T-helper 2 cell (primary cell): Measurements from ENCODE around the gene RCL1.
"Not testable (repeated sequence)": the region's sequence is repeated elsewhere in the genome, so short reads cannot be mapped to it uniquely, and the experiment has no call there.

Source experiments
- DNase-seq, 5 experiments: peaks; one replicate each; pipeline versions ENCODE4 v3.0.0 to v3.0.0-alpha.2; 2012 to 2022
- total RNA-seq, 2 donors: gene quantifications; one replicate each; lab custom pipeline; 2026; lab: John Stamatoyannopoulos, UW

Gene RCL1, protein sequence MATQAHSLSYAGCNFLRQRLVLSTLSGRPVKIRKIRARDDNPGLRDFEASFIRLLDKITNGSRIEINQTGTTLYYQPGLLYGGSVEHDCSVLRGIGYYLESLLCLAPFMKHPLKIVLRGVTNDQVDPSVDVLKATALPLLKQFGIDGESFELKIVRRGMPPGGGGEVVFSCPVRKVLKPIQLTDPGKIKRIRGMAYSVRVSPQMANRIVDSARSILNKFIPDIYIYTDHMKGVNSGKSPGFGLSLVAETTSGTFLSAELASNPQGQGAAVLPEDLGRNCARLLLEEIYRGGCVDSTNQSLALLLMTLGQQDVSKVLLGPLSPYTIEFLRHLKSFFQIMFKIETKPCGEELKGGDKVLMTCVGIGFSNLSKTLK
- 20.9 to 34.6 reads per million in 2 donors for total RNA-seq

DNA sequence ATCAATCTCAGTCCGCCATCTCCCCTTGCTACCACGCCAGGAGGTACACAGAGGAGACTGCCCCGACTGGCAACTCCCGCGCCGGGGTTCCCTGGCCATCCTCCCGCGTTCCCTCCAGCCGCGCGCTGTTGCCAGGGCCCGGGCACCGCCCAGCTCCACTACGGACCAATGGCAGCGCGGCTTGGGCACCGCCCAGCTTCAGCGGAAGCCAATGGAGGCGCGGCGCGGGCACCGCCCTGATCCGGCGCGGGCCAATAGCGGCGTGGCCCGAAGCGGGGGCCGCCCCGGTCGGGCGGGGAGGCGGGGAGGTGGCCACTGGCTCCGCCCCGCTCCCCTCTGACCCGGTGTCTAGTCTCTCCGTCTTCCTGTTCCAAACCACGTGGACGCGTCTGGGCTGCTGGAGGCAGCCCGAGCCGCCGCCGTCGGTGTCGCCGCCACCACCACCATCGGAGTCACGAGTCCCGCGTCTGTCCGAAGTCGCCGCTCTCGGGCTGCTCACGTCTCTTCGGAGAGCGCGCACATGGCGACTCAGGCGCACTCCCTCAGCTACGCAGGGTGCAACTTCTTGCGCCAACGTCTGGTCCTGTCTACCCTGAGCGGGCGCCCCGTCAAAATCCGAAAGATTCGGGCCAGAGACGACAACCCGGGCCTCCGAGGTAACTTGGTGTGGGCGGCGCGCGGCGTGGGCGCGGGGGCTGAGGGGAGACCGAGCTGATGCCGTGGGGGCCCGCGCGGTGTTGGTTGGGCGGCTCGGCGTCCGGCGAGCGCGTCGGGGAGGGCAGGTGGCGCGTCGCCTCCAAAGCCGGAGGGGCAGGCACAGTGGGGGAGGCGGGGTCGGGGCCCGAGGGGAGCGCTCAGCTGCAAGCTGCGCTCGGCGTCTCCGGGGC, at the start of gene RCL1:
TSS of gene RCL1 (plus strand) at position 373 of the 887 bp plus-strand sequence. CDS start at position 521, 148 bp downstream.
- DNase-seq = peak; percentile 93 to 98 (median 94)

- DNase-seq = no peak
Measured at GRCh38 chr9:4743131-4743875, 49.4 kb upstream of the RCL1 start.

GRCh38 chr9:4746278-4747030, 46.3 kb upstream of the RCL1 start:
- no peak for DNase-seq

DNA sequence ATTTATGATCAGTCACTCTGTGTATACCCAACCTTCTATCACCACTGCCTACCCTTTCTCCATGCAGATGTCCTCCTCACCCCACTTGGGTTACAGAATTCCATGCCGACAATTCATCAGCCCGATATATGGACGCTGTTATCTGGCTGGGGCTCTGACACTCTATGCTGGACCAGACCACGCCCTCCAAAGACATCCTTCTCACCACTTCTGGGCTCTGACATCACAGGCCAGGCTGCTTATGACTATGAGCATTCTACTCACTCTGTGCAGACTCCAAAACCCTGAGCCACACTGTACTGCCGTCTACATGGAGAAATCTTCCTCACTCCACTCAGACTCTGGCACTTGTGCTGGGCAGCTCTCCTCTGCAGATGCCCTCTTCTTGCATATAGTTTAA, 44.1 kb upstream of the RCL1 start:
- DNase-seq = no peak

- DNase-seq = peak in 1 of 5 experiments; percentile 51
Measured at GRCh38 chr9:4750023-4750673, 42.6 kb upstream of the RCL1 start.

GRCh38 chr9:4754530-4754929, 38.2 kb upstream of the RCL1 start:
- not testable (repeated sequence) for DNase-seq

- no peak for DNase-seq
Measured at GRCh38 chr9:4755026-4755609, 37.6 kb upstream of the RCL1 start.

DNA sequence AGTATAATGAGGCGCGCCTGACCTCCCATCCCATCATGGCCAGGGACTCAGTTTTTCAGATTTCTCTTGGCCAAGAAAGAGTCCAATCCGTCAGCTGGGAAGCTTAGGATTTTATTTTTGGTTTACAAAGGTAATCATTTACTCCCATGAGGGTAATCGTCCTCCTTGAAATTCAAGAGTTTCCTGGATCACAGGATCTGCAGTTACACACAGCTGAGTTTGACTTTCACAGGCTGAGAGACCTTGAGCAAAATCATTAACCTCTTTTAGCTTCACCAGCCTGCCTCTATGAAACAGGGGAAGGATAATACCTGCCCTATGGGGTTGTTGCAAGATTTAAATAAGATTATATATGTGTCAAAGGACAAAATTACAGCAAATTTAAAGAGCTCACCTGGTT, 36.3 kb upstream of the RCL1 start:
- DNase-seq = no peak

DNA sequence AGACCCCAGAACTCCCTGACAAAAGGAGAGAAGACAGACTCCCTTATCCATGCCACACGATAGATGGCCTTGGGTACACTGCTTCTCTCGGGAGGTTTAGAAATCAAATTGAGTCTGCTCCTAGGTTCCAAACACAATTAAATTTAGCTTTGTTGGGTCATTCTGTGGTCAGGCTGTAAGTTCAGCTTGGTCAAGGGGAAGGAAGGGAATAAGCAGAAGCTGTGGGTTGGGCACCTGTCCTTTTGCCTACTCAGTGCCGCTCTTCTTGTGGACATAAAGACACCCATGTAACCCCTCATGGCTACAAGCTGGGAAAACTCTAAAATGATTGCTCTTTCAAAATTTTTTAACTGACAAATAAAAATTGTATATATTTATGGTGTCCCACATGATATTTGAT, 32.6 kb upstream of the RCL1 start:
- DNase-seq = no peak

- DNase-seq = peak; percentile 28 to 89 (median 64)
Measured at GRCh38 chr9:4762108-4762885, 30.4 kb upstream of the RCL1 start.

GRCh38 chr9:4762886-4763541, 29.7 kb upstream of the RCL1 start:
- DNase-seq = no peak

- DNase-seq = no peak
Measured at GRCh38 chr9:4764033-4764432, 28.7 kb upstream of the RCL1 start.

DNA sequence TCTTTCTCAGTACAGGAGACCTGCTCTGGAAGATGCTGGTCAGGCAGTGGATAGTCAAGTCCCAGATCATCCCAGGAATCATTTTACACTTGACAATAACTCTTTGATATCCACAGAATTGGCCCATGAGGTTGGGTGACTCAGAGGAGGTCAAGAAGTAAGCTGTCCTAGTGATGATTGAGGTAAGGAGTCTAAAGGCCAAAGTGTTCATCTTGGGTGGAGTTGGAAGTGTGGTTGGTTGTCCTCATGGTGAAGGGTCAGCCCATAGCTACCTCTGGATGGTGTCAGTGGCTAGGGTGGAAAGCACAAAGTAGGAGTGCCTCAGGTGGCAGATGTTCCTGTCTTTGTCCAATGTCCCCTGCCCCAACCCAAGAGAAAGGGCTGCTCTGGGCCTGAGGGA, 24.1 kb upstream of the RCL1 start:
- DNase-seq = no peak

DNA sequence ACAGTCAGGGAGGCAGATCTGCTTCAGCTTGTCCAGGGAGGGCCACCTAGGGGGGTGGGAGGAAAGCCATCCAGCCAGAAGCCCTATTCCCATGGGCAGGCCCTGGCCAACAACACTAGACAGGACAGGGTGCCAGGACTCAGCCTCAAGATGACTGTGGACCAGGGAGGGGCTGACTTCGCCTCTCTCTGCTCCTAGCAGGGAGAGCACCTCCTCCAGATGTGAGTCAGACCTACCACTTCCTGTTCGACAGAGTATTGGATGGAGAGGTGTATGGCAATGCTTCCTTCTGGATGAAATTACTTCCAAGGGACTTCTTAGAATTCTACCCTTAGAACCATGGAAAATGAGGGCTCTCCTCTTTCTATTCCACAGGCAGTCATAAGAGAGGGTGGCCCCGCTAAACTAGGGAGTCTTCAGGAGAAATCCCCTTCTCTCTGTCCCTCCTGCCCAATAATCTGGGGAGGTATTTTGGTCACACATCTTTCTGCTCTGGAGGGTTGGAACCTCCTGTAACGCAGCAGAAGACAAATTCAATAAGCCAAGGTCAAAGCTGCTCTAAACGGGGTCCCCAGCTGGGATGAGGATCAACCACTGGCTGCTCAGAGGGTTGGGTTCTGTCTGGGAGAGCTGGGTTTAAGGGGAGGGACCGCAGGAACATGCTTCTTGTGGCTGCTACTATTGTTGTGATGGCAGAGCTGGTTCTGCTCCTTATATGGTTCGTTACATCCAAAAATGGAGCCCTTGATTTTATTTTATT, 23.2 kb upstream of the RCL1 start:
- DNase-seq = peak in 1 of 5 experiments; percentile 49

DNA sequence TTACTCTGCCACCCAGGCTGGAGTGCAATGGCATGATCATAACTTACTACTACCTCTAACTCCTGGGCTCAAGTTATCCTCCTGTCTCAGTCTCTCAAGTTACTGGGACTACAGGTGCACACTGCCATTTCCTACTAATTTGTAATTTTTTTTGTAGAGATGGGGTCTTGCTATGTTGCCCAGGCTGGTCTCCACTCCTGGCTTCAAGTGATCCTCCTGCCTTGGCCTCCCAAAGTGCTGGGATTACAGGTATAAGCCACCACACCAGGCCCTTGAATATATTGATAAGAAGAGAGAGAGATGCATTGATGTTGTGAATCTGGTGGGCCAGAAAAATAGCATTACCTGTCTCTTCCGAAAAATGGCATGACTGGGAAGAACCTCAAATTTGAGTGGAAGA, 21.0 kb upstream of the RCL1 start:
- no peak for DNase-seq

DNA sequence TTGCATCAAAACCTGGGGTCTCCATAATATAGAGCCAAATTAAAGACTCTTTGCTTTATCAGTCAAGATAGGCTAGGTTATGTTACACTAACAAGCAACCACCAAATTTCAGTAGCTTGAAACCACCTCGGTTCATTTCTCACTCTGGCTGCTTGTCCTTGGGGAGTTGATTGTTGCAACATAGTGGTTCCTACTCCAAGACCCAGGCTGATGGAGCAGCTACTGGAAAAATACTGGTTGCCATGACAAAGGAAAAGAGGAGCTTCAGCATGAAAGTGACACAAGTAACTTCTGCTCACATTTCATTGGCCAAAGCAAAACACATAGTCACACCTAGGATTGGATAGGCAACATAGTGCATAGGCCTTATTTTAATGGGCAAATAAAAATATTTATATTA, 18.5 kb upstream of the RCL1 start:
- no peak for DNase-seq

DNA sequence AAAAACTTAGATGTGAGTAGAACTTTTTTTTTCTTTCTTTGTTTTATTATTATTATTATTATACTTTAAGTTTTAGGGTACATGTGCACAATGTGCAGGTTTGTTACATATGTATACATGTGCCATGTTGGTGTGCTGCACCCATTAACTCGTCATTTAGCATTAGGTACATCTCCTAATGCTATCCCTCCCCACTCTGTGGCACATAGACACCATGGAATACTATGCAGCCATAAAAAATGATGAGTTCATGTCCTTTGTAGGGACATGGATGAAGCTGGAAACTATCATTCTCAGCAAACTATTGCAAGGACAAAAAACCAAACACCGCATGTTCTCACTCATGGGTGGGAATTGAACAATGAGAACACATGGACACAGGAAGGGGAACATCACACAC, 17.8 kb upstream of the RCL1 start:
- not testable (repeated sequence) for DNase-seq

DNA sequence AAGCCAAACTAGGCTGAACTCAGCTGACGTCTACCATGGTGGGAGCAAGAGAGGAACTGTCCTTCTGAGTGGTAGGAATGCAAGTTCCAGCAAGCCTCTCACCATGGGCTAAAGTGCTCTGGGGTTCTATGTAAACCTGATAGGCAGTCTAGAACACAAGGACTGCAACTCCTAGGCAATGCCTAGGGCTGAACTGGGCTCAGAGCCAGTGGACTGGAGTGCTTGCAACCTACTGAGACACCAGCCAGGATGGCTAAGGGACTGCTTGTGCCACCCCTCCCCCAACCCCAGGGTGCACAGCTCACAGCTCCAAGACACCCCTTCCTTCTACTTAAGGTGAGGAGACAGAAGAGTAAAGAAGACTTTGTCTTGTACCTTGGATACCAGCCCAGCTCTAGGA, 12.1 kb upstream of the RCL1 start:
- DNase-seq = no peak

DNA sequence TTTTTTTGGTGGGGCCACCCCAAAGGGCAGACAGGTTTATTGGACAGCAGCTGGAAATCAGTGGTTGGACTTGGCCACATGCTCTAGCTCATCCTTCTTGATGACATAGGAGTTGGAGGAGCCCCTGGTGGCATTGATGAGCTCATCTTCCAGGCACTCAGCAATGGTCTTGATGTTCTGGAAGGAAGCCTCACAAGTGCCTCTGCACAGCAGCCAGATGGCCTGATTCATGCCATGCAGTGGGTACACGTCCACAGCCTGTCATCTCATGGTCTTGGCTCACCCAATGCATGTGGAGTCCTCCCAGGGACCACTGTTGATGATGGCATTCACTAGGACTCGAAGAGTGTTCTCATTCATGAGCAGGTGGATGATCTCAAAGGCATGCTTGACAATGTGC, 11.3 kb upstream of the RCL1 start:
- DNase-seq = no peak
